HepG2 (cell line): Measurements from ENCODE around the gene C1QBP. TPM values are rescaled to one million over a fixed set of nuclear protein-coding genes. Genes with fewer than 3 reads are reported as not detected.
A peak's percentile ranks its signal among the peaks of the same experiment; 100 is the strongest.

Source experiments
- MBNL3 ChIP-seq: fragments of 250-450 bp; sonication (Bioruptor Pico); conservative IDR thresholded peaks from 2 replicates; pipeline ENCODE4 v1.8.0; 2022; ENCODE audit warnings: mild to moderate bottlenecking, inconsistent platforms
- RARA ChIP-seq: IDR thresholded peaks from 2 replicates; pipeline ENCODE4 v1.6.1; 2016; ENCODE audit warnings: missing genetic modification reagents, missing compliant biosample characterization
- REPIN1 ChIP-seq: sonication (generic); formaldehyde crosslinking; IDR thresholded peaks from 2 replicates; pipeline ENCODE4 v1.8.0; 2022; ENCODE audit warnings: missing genetic modification reagents, low read depth, mild to moderate bottlenecking, borderline replicate concordance
- U2AF2 ChIP-seq: fragments of 200-400 bp; formaldehyde crosslinking; IDR thresholded peaks from 2 replicates; pipeline ENCODE4 v1.6.1; 2017; ENCODE audit warnings: low read depth, mild to moderate bottlenecking, low read length
- ZFYVE20 ChIP-seq: sonication (generic); formaldehyde crosslinking; IDR thresholded peaks from 2 replicates; pipeline ENCODE4 v1.8.0; 2023; ENCODE audit warnings: low read depth, mild to moderate bottlenecking, moderate library complexity, missing genetic modification reagents, borderline replicate concordance
- ZNF296 ChIP-seq: sonication (generic); formaldehyde crosslinking; conservative IDR thresholded peaks from 2 replicates; pipeline ENCODE4 v1.5.0; 2020; ENCODE audit warnings: mild to moderate bottlenecking, missing genetic modification reagents
- ZNF468 ChIP-seq: sonication (generic); formaldehyde crosslinking; IDR thresholded peaks from 2 replicates; pipeline ENCODE4 v1.8.0; 2022; ENCODE audit warnings: mild to moderate bottlenecking, moderate library complexity, missing genetic modification reagents
- ZNF564 ChIP-seq: sonication (generic); formaldehyde crosslinking; IDR thresholded peaks from 2 replicates; pipeline ENCODE4 v1.8.1; 2023; ENCODE audit warnings: mild to moderate bottlenecking, missing genetic modification reagents
- ZNF670 ChIP-seq: sonication (generic); formaldehyde crosslinking; IDR thresholded peaks from 2 replicates; pipeline ENCODE4 v1.8.0; 2022; ENCODE audit warnings: mild to moderate bottlenecking, missing genetic modification reagents, borderline replicate concordance
- ZNF761 ChIP-seq: sonication (generic); formaldehyde crosslinking; conservative IDR thresholded peaks from 2 replicates; pipeline ENCODE4 v1.4.0; 2020; ENCODE audit warnings: mild to moderate bottlenecking, missing genetic modification reagents
- ZNF850 ChIP-seq: sonication (generic); formaldehyde crosslinking; conservative IDR thresholded peaks from 2 replicates; pipeline ENCODE4 v1.9.0; 2021; ENCODE audit warnings: mild to moderate bottlenecking, missing genetic modification reagents
- polyA plus RNA-seq, 8 experiments: library from polyadenylated mRNA; depleted of rRNA in 3 of 8; stranded (reverse) in 7 of 8; unstranded in 1 of 8; fragments of >200 nt; fragmentation: Illumina TruSeq in 4 of 8; extraction: Trizol in 4 of 8; gene quantifications; 2 replicates each; pipeline versions ENCODE4 v1.2.1 to v1.2.3, GENCODE V29; 2011 to 2016; ENCODE audit warnings: low read depth in 4 of 8, missing spikeins in 1 of 8, mixed read lengths in 1 of 8; ENCODE audit not compliant: insufficient read depth in 1 of 8
- total RNA-seq, 5 experiments: library from RNA; depleted of rRNA; stranded (reverse); fragments of >200 nt; fragmentation: Illumina TruSeq; extraction: Trizol; gene quantifications; 2 replicates each; pipeline ENCODE4 v1.2.3, GENCODE V29; 2016; ENCODE audit warnings: low read depth in 1 of 5
- TF ChIP-seq, protein P1 (sequence below): sonication (generic); formaldehyde crosslinking; IDR thresholded peaks from 2 replicates; pipeline ENCODE4 v1.5.0; 2020; ENCODE audit warnings: missing genetic modification reagents
- TF ChIP-seq, protein P2 (sequence below): sonication (generic); formaldehyde crosslinking; IDR thresholded peaks from 2 replicates; pipeline ENCODE4 v1.4.0; 2020; ENCODE audit warnings: missing genetic modification reagents
- TF ChIP-seq, protein P3 (sequence below): sonication (generic); formaldehyde crosslinking; IDR thresholded peaks from 2 replicates; pipeline ENCODE4 v1.4.0; 2020; ENCODE audit warnings: missing genetic modification reagents
- TF ChIP-seq, protein P4 (sequence below): sonication (generic); formaldehyde crosslinking; IDR thresholded peaks from 2 replicates; pipeline ENCODE4 v1.8.1; 2023; ENCODE audit warnings: missing genetic modification reagents, inconsistent platforms, borderline replicate concordance
- TF ChIP-seq, protein P5 (sequence below): sonication (generic); formaldehyde crosslinking; IDR thresholded peaks from 2 replicates; pipeline ENCODE4 v1.4.0; 2020; ENCODE audit warnings: low read depth, mild to moderate bottlenecking, missing genetic modification reagents
- TF ChIP-seq, protein P6 (sequence below): sonication (generic); formaldehyde crosslinking; IDR thresholded peaks from 2 replicates; pipeline ENCODE4 v1.5.1; 2020; ENCODE audit warnings: mild to moderate bottlenecking, moderate library complexity, missing genetic modification reagents
- TF ChIP-seq, protein P7 (sequence below): IDR thresholded peaks from 2 replicates; pipeline ENCODE4 v1.6.1; 2016; ENCODE audit warnings: missing biosample characterization, missing genetic modification reagents, low read depth

C1QBP gene
- total and polyA plus RNA-seq, 2 of the 13 experiments (the other 11 are each of a cell fraction or from before 2014, with no cell fraction given) = 219 to 680 TPM

DNA sequence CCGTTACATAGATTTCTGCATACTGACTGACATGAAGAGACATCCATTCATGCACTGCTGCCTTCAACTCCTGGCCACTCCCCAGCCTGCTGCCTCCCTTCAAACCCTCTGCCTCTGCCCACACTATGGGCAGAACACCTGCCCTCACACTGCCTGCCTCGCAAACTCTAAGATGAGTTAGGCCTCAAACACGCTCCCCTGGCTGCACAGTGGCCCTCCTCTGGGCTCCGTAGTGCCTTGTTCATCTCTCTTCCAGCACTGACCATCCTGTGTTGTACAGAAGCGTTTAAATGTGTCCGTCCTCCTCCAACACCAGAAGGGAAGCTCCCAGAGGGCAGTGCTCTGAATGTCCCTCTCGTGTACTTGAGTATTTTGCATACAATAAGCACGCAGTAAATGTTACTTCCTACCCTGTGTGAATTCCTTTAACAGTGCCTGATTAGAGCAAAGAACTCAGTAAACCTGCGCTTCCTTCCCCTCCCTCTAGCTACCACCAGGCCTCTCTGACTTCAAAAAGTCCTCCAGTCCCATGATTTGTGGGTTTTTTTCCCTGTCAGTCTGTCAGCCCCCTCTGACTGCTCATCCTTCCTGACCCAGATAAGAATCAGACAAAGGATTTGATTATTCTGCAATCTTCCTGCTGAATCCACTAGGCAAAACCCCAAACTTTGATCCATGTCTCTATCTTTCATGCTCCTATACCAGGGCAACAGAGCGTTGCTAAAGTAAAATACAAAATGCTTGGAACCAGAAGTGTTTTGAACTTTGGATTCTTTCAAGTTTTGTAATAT, 26.0 kb upstream of the C1QBP start (continued):
- TF ChIP-seq, protein P1, sequence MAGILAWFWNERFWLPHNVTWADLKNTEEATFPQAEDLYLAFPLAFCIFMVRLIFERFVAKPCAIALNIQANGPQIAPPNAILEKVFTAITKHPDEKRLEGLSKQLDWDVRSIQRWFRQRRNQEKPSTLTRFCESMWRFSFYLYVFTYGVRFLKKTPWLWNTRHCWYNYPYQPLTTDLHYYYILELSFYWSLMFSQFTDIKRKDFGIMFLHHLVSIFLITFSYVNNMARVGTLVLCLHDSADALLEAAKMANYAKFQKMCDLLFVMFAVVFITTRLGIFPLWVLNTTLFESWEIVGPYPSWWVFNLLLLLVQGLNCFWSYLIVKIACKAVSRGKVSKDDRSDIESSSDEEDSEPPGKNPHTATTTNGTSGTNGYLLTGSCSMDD (CRISPR knock-in tag) = no peak
- no peak for TF ChIP-seq ZNF296 (CRISPR knock-in tag)
- no peak for TF ChIP-seq ZFYVE20 (CRISPR knock-in tag)
- TF ChIP-seq, protein P2, sequence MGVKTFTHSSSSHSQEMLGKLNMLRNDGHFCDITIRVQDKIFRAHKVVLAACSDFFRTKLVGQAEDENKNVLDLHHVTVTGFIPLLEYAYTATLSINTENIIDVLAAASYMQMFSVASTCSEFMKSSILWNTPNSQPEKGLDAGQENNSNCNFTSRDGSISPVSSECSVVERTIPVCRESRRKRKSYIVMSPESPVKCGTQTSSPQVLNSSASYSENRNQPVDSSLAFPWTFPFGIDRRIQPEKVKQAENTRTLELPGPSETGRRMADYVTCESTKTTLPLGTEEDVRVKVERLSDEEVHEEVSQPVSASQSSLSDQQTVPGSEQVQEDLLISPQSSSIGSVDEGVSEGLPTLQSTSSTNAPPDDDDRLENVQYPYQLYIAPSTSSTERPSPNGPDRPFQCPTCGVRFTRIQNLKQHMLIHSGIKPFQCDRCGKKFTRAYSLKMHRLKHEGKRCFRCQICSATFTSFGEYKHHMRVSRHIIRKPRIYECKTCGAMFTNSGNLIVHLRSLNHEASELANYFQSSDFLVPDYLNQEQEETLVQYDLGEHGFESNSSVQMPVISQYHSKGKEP (CRISPR knock-in tag) = no peak
- TF ChIP-seq MBNL3 = no peak
- TF ChIP-seq ZNF564 (CRISPR knock-in tag) = no peak
- peak; percentile 48; the same call in 1 of the 2 replicates for TF ChIP-seq REPIN1 (CRISPR knock-in tag)
- TF ChIP-seq U2AF2 = no peak
- TF ChIP-seq, protein P3, sequence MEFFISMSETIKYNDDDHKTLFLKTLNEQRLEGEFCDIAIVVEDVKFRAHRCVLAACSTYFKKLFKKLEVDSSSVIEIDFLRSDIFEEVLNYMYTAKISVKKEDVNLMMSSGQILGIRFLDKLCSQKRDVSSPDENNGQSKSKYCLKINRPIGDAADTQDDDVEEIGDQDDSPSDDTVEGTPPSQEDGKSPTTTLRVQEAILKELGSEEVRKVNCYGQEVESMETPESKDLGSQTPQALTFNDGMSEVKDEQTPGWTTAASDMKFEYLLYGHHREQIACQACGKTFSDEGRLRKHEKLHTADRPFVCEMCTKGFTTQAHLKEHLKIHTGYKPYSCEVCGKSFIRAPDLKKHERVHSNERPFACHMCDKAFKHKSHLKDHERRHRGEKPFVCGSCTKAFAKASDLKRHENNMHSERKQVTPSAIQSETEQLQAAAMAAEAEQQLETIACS (CRISPR knock-in tag) = no peak
- no peak for TF ChIP-seq RARA
- TF ChIP-seq ZNF670 (CRISPR knock-in tag) = no peak
- TF ChIP-seq ZNF761 (CRISPR knock-in tag) = no peak
- TF ChIP-seq ZNF850 = no peak
- TF ChIP-seq, protein P4, sequence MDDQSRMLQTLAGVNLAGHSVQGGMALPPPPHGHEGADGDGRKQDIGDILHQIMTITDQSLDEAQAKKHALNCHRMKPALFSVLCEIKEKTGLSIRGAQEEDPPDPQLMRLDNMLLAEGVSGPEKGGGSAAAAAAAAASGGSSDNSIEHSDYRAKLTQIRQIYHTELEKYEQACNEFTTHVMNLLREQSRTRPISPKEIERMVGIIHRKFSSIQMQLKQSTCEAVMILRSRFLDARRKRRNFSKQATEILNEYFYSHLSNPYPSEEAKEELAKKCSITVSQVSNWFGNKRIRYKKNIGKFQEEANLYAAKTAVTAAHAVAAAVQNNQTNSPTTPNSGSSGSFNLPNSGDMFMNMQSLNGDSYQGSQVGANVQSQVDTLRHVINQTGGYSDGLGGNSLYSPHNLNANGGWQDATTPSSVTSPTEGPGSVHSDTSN (CRISPR knock-in tag) = no peak
- TF ChIP-seq, protein P5, sequence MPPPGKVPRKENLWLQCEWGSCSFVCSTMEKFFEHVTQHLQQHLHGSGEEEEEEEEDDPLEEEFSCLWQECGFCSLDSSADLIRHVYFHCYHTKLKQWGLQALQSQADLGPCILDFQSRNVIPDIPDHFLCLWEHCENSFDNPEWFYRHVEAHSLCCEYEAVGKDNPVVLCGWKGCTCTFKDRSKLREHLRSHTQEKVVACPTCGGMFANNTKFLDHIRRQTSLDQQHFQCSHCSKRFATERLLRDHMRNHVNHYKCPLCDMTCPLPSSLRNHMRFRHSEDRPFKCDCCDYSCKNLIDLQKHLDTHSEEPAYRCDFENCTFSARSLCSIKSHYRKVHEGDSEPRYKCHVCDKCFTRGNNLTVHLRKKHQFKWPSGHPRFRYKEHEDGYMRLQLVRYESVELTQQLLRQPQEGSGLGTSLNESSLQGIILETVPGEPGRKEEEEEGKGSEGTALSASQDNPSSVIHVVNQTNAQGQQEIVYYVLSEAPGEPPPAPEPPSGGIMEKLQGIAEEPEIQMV (CRISPR knock-in tag) = no peak
- TF ChIP-seq, protein P6, sequence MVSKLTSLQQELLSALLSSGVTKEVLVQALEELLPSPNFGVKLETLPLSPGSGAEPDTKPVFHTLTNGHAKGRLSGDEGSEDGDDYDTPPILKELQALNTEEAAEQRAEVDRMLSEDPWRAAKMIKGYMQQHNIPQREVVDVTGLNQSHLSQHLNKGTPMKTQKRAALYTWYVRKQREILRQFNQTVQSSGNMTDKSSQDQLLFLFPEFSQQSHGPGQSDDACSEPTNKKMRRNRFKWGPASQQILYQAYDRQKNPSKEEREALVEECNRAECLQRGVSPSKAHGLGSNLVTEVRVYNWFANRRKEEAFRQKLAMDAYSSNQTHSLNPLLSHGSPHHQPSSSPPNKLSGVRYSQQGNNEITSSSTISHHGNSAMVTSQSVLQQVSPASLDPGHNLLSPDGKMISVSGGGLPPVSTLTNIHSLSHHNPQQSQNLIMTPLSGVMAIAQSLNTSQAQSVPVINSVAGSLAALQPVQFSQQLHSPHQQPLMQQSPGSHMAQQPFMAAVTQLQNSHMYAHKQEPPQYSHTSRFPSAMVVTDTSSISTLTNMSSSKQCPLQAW (CRISPR knock-in tag) = no peak
- TF ChIP-seq, protein P7, sequence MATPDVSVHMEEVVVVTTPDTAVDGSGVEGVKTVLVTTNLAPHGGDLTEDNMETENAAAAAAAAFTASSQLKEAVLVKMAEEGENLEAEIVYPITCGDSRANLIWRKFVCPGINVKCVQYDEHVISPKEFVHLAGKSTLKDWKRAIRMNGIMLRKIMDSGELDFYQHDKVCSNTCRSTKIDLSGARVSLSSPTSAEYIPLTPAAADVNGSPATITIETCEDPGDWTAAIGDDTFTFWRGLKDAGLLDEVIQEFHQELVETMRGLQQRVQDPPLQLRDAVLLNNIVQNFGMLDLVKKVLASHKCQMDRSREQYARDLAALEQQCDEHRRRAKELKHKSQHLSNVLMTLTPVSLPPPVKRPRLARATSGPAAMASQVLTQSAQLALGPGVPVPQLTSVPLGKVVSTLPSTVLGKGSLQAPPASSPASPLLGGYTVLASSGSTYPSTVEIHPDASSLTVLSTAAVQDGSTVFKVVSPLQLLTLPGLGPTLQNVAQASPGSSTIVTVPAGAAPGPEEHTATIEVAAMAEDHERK (CRISPR knock-in tag) = no peak
- no peak for TF ChIP-seq ZNF468
